HFFc6 (cell line): ENCODE data around the gene MLC1. TPM values are rescaled to one million over a fixed set of nuclear protein-coding genes. Genes with fewer than 3 reads are reported as not detected.

Experiments used
- DNase-seq: peaks from one replicate; pipeline ENCODE4 v3.0.0-alpha.2; 2018
- H3K27ac Mint-ChIP-seq: 2 replicates; pipeline ENCODE4 v1.8.0; 2020; ENCODE audit warnings: mild to moderate bottlenecking, mixed read lengths
- H3K27me3 Mint-ChIP-seq: 2 replicates; pipeline ENCODE4 v1.8.0; 2021; ENCODE audit warnings: mild to moderate bottlenecking, moderate library complexity, mixed read lengths; ENCODE audit not compliant: insufficient read depth
- H3K36me3 Mint-ChIP-seq: 2 replicates; pipeline ENCODE4 v1.8.0; 2021; ENCODE audit warnings: low read depth, mixed read lengths
- H3K4me1 Mint-ChIP-seq: 2 replicates; pipeline ENCODE4 v1.8.0; 2020; ENCODE audit warnings: low read depth, mixed read lengths
- H3K4me3 Mint-ChIP-seq: 2 replicates; pipeline ENCODE4 v1.8.0; 2020; ENCODE audit warnings: mild to moderate bottlenecking, moderate library complexity, mixed read lengths
- H3K9me3 Mint-ChIP-seq: 2 replicates; pipeline ENCODE4 v1.8.0; 2020; ENCODE audit warnings: mild to moderate bottlenecking, mixed read lengths
- total RNA-seq, 6 experiments: library from RNA; stranded (reverse); fragmentation: NEBNext Ultra II Directional; extraction: Animal tissue kit (Norgen Biotek cat#: 25700); gene quantifications; 2 replicates in 1 of 6; 3 replicates in 5 of 6; pipeline ENCODE4 v1.2.3, GENCODE V29; 2021
- TF ChIP-seq, protein P1 (sequence below): fragments of 200-600 bp; sonication (generic); IDR thresholded peaks from 2 replicates; pipeline ENCODE4 v1.5.0; 2021; ENCODE audit warnings: antibody characterized with exemption, mild to moderate bottlenecking

The MLC1 gene
- total RNA-seq, 6 experiments from 2014 or later: not detected

DNA sequence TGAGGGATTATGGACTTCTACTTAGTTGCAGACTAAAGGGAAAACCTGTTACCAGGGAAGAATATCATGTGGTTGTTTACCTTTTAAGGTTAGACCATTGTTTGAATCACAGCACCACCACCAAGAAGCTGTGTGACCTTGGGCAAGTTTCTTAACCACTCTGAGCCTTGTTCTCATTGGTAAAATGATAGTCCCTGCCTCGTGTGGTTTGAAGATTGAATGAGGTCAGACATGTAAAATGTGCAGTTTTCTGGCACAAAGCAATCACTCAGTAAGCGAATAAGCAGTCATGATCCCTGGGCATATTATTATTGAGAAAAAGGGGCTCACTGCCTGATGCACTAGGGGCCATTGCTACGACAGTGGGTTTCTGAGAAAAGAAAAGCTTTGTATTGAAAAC, 32.9 kb upstream of the MLC1 start:
- peaks cover 51% of the 10 kb centered on the region for H3K4me1 Mint-ChIP-seq
- peaks cover 8% of the 10 kb centered on the region for H3K9me3 Mint-ChIP-seq
- no peak for DNase-seq
- H3K4me3 Mint-ChIP-seq: 0 out of 2 replicates have a peak overlapping the region, but pooled peaks have one; percentile 29
- no peaks in the 10 kb centered on the region for H3K36me3 Mint-ChIP-seq
- TF ChIP-seq, protein P1, sequence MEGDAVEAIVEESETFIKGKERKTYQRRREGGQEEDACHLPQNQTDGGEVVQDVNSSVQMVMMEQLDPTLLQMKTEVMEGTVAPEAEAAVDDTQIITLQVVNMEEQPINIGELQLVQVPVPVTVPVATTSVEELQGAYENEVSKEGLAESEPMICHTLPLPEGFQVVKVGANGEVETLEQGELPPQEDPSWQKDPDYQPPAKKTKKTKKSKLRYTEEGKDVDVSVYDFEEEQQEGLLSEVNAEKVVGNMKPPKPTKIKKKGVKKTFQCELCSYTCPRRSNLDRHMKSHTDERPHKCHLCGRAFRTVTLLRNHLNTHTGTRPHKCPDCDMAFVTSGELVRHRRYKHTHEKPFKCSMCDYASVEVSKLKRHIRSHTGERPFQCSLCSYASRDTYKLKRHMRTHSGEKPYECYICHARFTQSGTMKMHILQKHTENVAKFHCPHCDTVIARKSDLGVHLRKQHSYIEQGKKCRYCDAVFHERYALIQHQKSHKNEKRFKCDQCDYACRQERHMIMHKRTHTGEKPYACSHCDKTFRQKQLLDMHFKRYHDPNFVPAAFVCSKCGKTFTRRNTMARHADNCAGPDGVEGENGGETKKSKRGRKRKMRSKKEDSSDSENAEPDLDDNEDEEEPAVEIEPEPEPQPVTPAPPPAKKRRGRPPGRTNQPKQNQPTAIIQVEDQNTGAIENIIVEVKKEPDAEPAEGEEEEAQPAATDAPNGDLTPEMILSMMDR: no peak
- H3K27me3 Mint-ChIP-seq: no peaks in the 10 kb centered on the region; the same call in 1 of the 2 replicates
- peak overlapping the region; percentile 25; the same call in 1 of the 2 replicates for H3K27ac Mint-ChIP-seq

DNA sequence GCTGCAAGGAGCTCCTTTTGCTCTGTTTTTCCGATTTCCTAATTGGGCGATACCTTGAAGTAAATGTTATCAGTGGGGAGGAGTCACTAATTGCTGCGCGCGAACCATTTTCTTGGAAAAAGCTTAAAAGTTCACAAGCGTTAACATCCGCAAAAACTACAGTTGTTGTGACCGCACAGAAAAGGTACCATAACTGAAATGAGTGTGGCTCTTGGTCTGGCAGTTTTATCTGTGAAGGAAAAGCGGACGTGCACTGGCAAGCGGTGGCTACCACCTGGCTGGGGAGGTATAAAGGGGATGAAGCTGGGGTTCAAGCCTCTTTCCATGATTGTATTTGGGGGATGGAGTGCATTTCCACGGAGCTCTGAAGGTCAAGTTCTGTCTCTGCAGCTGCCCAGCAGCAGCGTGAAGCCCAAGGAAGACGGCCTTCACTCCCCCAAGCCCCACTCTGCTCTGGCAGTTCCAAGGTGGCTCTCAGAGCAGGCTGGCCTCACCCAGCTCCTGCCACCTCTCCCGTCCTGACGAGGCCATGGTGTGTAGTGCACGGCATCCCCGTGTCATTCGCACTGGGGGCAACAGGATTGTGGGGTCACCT, 32.0 kb upstream of the MLC1 start:
- DNase-seq: no peak
- TF ChIP-seq, protein P1: no peak
- peaks cover 59% of the 10 kb centered on the region for H3K4me1 Mint-ChIP-seq
- no peaks in the 10 kb centered on the region for H3K36me3 Mint-ChIP-seq
- no peak overlapping the region for H3K4me3 Mint-ChIP-seq
- peaks cover 2% of the 10 kb centered on the region for H3K27me3 Mint-ChIP-seq
- H3K9me3 Mint-ChIP-seq: peaks cover under 1% of the 10 kb centered on the region; the same call in 1 of the 2 replicates
- H3K27ac Mint-ChIP-seq: no peak overlapping the region

DNA sequence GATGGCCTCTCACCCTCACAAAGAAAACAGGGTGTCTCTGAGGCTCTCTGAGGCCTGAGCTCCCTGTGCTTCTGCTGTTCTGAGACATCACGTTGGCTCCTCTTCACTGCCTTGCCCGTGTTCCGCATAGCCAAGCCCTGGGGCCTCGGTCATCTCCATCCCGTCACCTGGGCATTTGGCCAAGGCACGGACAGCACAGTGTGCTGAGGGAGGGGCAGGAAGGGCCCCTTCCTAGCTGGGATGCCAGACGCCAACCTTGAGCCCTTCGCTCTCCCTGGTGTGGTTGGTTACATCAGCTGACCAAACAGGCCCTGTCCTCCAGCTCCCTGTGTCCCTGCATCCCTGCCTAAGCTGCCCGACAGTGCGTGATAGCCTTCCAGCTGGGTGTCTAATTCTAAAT, 30.5 kb upstream of the MLC1 start:
- Mint-ChIP-seq H3K4me3 (peak overlapping the region; percentile 28; the same call in 1 of the 2 replicates), H3K36me3 (no peaks in the 10 kb centered on the region), H3K27me3 (peaks cover 2% of the 10 kb centered on the region), H3K27ac (peak overlapping the region; percentile 65), H3K4me1 (peaks cover 65% of the 10 kb centered on the region), H3K9me3 (no peaks in the 10 kb centered on the region)
- TF ChIP-seq, protein P1: no peak
- peak; percentile 75 for DNase-seq

DNA sequence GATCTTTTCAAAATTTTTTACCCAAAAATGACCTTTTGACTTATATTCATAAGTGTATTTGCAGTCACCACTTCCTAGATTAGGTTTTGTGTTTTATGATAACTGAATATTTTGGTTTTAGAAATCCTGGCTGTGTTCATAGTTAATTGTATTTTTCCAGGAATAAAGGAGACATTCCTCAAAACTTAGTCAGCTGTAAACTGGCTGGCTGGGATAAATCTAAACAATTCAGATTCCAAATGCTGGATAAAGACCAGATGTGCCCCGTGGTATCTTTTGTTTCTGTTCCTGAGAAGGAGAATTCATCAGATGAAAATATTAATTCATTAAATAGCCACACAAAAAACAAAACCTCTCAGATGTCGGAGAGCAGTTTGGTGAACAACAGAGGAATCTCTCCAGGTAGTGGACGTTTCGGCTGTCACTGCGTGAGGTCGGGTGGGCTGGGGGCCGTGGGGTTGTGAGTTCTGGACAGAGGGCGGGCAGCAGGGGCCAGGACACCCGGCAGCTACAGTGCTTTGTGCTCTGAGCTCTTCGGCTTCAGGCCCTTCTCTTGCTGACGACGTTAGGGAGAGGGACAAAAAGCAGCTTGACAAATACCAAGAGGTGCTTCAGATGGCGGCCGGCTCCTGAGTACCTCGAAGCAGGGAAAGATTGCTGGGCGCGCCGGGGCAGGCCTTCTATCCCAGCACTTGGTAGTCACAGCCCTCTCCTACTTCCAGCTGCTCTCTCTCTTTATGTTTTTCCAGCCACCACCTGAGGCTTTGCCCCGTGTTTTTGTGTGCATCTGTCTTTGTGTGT, 29.2 kb upstream of the MLC1 start:
- Mint-ChIP-seq H3K27me3 (peaks cover 2% of the 10 kb centered on the region), H3K4me3 (peak overlapping the region; percentile 86), H3K36me3 (no peaks in the 10 kb centered on the region), H3K9me3 (no peaks in the 10 kb centered on the region), H3K4me1 (peaks cover 59% of the 10 kb centered on the region), H3K27ac (peak overlapping the region; percentile 85)
- TF ChIP-seq, protein P1: no peak
- DNase-seq: peak; percentile 74

DNA sequence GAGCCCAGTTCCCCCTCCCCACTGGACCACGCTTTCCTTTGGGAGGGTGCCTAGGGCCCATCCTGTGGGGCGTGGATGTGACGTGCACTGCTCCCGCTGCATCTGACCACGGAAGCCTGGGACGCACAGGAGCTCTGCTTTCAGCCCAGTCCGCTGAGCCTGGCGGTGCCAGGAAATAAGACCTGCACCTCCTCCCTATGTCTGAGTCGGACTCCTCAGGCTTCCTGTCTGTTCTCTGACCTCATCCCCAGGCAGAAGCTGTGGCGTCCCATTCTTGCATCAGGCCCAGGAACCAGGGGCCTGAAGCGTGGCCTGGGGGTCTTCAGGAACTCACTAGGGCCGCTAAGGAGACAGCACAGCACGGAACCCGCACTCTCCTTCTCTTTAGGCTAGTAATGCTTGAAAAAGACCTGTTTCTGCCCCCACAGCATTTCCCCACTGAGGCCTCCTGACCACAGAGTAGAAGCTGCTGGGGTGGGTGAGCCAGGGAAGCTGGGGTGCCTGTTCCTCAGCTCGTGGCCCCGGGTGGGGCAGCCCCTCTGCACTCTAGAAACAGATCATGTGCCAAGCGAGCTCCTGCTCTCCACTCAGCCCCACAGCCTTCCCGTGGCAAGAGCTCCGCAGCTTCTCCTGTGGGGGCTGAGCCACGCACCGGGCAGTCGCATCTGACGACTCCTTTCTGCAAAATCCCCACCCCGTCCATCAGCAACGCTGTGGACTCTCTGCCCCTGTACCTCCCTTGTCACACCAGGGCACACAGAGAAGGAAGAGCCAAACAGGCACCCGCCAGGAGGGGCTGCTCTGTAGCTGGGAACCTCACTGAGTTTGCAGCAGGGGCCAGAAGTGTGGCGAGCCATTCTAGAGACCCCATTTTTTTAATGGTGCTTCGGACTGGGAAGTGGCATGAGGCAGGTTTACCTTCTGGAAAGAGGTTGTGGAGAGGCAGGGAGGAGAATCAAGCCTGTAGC, 27.2 kb upstream of the MLC1 start:
- no peaks in the 10 kb centered on the region for H3K36me3 Mint-ChIP-seq

More for the DNA sequence above, 27.2 kb upstream of the MLC1 start:
- H3K4me3 Mint-ChIP-seq: no peak overlapping the region
- peak; percentile 36 for DNase-seq
- peaks cover 2% of the 10 kb centered on the region for H3K27me3 Mint-ChIP-seq
- peak overlapping the region; percentile 26; the same call in 1 of the 2 replicates for H3K27ac Mint-ChIP-seq
- TF ChIP-seq, protein P1: no peak
- H3K9me3 Mint-ChIP-seq: no peaks in the 10 kb centered on the region
- H3K4me1 Mint-ChIP-seq: peaks cover 43% of the 10 kb centered on the region
